ENCODE results near the gene SIRT2.

Gene SIRT2

GRCh38 chr19:38904581-38905539 is 5.4 kb upstream of the SIRT2 start:
- no peak overlapping the region for H3K4me3 ChIP-seq (ENCODE audit: low read length)
- H3K27me3 ChIP-seq (ENCODE audit: control insufficient read depth, insufficient read depth, low read length): no peaks in the 10 kb centered on the region
- H3K4me2 ChIP-seq (ENCODE audit: low read length): no peak overlapping the region
- peaks cover 25% of the 10 kb centered on the region for H3K36me3 ChIP-seq (ENCODE audit: insufficient read depth, low read length)
- peaks cover 3% of the 10 kb centered on the region for H3K4me1 ChIP-seq (ENCODE audit: control insufficient read depth, insufficient read depth, low read length)
- no peaks in the 10 kb centered on the region for H3K9me3 ChIP-seq (replicated peaks; ENCODE audit: low read length)
- H3K9ac ChIP-seq (ENCODE audit: low read depth, low read length): no peak overlapping the region

- Histone ChIP-seq H3K4me3 (ENCODE audit: low read length) (no peak overlapping the region), H3K9me3 (replicated peaks; ENCODE audit: low read length) (no peaks in the 10 kb centered on the region), H3K4me2 (ENCODE audit: low read length) (no peak overlapping the region), H3K4me1 (ENCODE audit: control insufficient read depth, insufficient read depth, low read length) (peaks cover 14% of the 10 kb centered on the region), H3K27me3 (ENCODE audit: control insufficient read depth, insufficient read depth, low read length) (no peaks in the 10 kb centered on the region), H3K9ac (ENCODE audit: low read depth, low read length) (no peak overlapping the region), H3K36me3 (ENCODE audit: insufficient read depth, low read length) (peaks cover 12% of the 10 kb centered on the region)
These were observed 2.3 kb upstream of the SIRT2 start for GRCh38 chr19:38901683-38902082.

GRCh38 chr19:38900743-38901190 is 1.3 kb upstream of the SIRT2 start:
- Histone ChIP-seq H3K36me3 (ENCODE audit: insufficient read depth, low read length) (peaks cover 11% of the 10 kb centered on the region), H3K4me1 (ENCODE audit: control insufficient read depth, insufficient read depth, low read length) (peaks cover 14% of the 10 kb centered on the region), H3K27me3 (ENCODE audit: control insufficient read depth, insufficient read depth, low read length) (no peaks in the 10 kb centered on the region), H3K4me2 (ENCODE audit: low read length) (peak overlapping the region; percentile 96), H3K9me3 (replicated peaks; ENCODE audit: low read length) (no peaks in the 10 kb centered on the region), H3K4me3 (ENCODE audit: low read length) (peak overlapping the region; percentile 84), H3K9ac (ENCODE audit: low read depth, low read length) (peak overlapping the region; percentile 87)

- Histone ChIP-seq H3K9me3 (replicated peaks; ENCODE audit: low read length) (no peaks in the 10 kb centered on the region), H3K36me3 (ENCODE audit: insufficient read depth, low read length) (peaks cover 8% of the 10 kb centered on the region), H3K4me2 (ENCODE audit: low read length) (peak overlapping the region; percentile 96), H3K4me3 (ENCODE audit: low read length) (peak overlapping the region; percentile 84), H3K27me3 (ENCODE audit: control insufficient read depth, insufficient read depth, low read length) (no peaks in the 10 kb centered on the region), H3K4me1 (ENCODE audit: control insufficient read depth, insufficient read depth, low read length) (peaks cover 14% of the 10 kb centered on the region), H3K9ac (ENCODE audit: low read depth, low read length) (peak overlapping the region; percentile 87)
These were observed 798 bp upstream of the SIRT2 start for GRCh38 chr19:38900202-38900629.

GRCh38 chr19:38898788-38899446 is 501 bp downstream of the SIRT2 start:
- peaks cover 14% of the 10 kb centered on the region for H3K4me1 ChIP-seq (ENCODE audit: control insufficient read depth, insufficient read depth, low read length)
- no peaks in the 10 kb centered on the region for H3K9me3 ChIP-seq (replicated peaks; ENCODE audit: low read length)
- peak overlapping the region; percentile 92 for H3K4me2 ChIP-seq (ENCODE audit: low read length)
- H3K36me3 ChIP-seq (ENCODE audit: insufficient read depth, low read length): no peaks in the 10 kb centered on the region
- no peaks in the 10 kb centered on the region for H3K27me3 ChIP-seq (ENCODE audit: control insufficient read depth, insufficient read depth, low read length)
- peak overlapping the region; percentile 83 for H3K4me3 ChIP-seq (ENCODE audit: low read length)
- peak overlapping the region; percentile 84 for H3K9ac ChIP-seq (ENCODE audit: low read depth, low read length)

GRCh38 chr19:38894968-38895367 is 4.5 kb downstream of the SIRT2 start:
- no peak overlapping the region for H3K4me3 ChIP-seq (ENCODE audit: low read length)
- H3K9ac ChIP-seq (ENCODE audit: low read depth, low read length): no peak overlapping the region
- H3K36me3 ChIP-seq (ENCODE audit: insufficient read depth, low read length): peaks cover 3% of the 10 kb centered on the region
- H3K4me1 ChIP-seq (ENCODE audit: control insufficient read depth, insufficient read depth, low read length): peaks cover 20% of the 10 kb centered on the region
- no peak overlapping the region for H3K4me2 ChIP-seq (ENCODE audit: low read length)
- H3K9me3 ChIP-seq (replicated peaks; ENCODE audit: low read length): no peaks in the 10 kb centered on the region
- H3K27me3 ChIP-seq (ENCODE audit: control insufficient read depth, insufficient read depth, low read length): no peaks in the 10 kb centered on the region

- H3K4me3 ChIP-seq (ENCODE audit: low read length): no peak overlapping the region
- H3K4me2 ChIP-seq (ENCODE audit: low read length): peak overlapping the region; percentile 40
- H3K4me1 ChIP-seq (ENCODE audit: control insufficient read depth, insufficient read depth, low read length): peaks cover 15% of the 10 kb centered on the region
- no peaks in the 10 kb centered on the region for H3K27me3 ChIP-seq (ENCODE audit: control insufficient read depth, insufficient read depth, low read length)
- H3K9me3 ChIP-seq (replicated peaks; ENCODE audit: low read length): no peaks in the 10 kb centered on the region
- peaks cover 20% of the 10 kb centered on the region for H3K36me3 ChIP-seq (ENCODE audit: insufficient read depth, low read length)
- peak overlapping the region; percentile 1 for H3K9ac ChIP-seq (ENCODE audit: low read depth, low read length)
These were observed 6.1 kb downstream of the SIRT2 start for GRCh38 chr19:38893341-38893771.

GRCh38 chr19:38892841-38893240 is 6.6 kb downstream of the SIRT2 start:
- no peaks in the 10 kb centered on the region for H3K9me3 ChIP-seq (replicated peaks; ENCODE audit: low read length)
- H3K4me2 ChIP-seq (ENCODE audit: low read length): peak overlapping the region; percentile 40
- no peak overlapping the region for H3K4me3 ChIP-seq (ENCODE audit: low read length)
- peaks cover 10% of the 10 kb centered on the region for H3K4me1 ChIP-seq (ENCODE audit: control insufficient read depth, insufficient read depth, low read length)
- H3K36me3 ChIP-seq (ENCODE audit: insufficient read depth, low read length): peaks cover 25% of the 10 kb centered on the region
- peak overlapping the region; percentile 1 for H3K9ac ChIP-seq (ENCODE audit: low read depth, low read length)
- no peaks in the 10 kb centered on the region for H3K27me3 ChIP-seq (ENCODE audit: control insufficient read depth, insufficient read depth, low read length)

- peaks cover 9% of the 10 kb centered on the region for H3K4me1 ChIP-seq (ENCODE audit: control insufficient read depth, insufficient read depth, low read length)
- no peaks in the 10 kb centered on the region for H3K9me3 ChIP-seq (replicated peaks; ENCODE audit: low read length)
- H3K36me3 ChIP-seq (ENCODE audit: insufficient read depth, low read length): peaks cover 25% of the 10 kb centered on the region
- no peaks in the 10 kb centered on the region for H3K27me3 ChIP-seq (ENCODE audit: control insufficient read depth, insufficient read depth, low read length)
- no peak overlapping the region for H3K9ac ChIP-seq (ENCODE audit: low read depth, low read length)
- H3K4me2 ChIP-seq (ENCODE audit: low read length): no peak overlapping the region
- no peak overlapping the region for H3K4me3 ChIP-seq (ENCODE audit: low read length)
These were observed 7.6 kb downstream of the SIRT2 start for GRCh38 chr19:38891771-38892170.

- Histone ChIP-seq H3K9ac (ENCODE audit: low read depth, low read length) (no peak overlapping the region), H3K27me3 (ENCODE audit: control insufficient read depth, insufficient read depth, low read length) (no peaks in the 10 kb centered on the region), H3K4me1 (ENCODE audit: control insufficient read depth, insufficient read depth, low read length) (peaks cover 9% of the 10 kb centered on the region), H3K36me3 (ENCODE audit: insufficient read depth, low read length) (peaks cover 25% of the 10 kb centered on the region), H3K4me2 (ENCODE audit: low read length) (no peak overlapping the region), H3K4me3 (ENCODE audit: low read length) (no peak overlapping the region), H3K9me3 (replicated peaks; ENCODE audit: low read length) (no peaks in the 10 kb centered on the region)
These were observed 8.7 kb downstream of the SIRT2 start for GRCh38 chr19:38890686-38891085.

- peaks cover 25% of the 10 kb centered on the region for H3K36me3 ChIP-seq (ENCODE audit: insufficient read depth, low read length)
- H3K27me3 ChIP-seq (ENCODE audit: control insufficient read depth, insufficient read depth, low read length): no peaks in the 10 kb centered on the region
- H3K4me1 ChIP-seq (ENCODE audit: control insufficient read depth, insufficient read depth, low read length): peaks cover 9% of the 10 kb centered on the region
- H3K4me2 ChIP-seq (ENCODE audit: low read length): no peak overlapping the region
- H3K9ac ChIP-seq (ENCODE audit: low read depth, low read length): no peak overlapping the region
- H3K9me3 ChIP-seq (replicated peaks; ENCODE audit: low read length): no peaks in the 10 kb centered on the region
- no peak overlapping the region for H3K4me3 ChIP-seq (ENCODE audit: low read length)
These were observed 9.6 kb downstream of the SIRT2 start for GRCh38 chr19:38889803-38890202.
